Neuronal stem cell (in vitro differentiated cells): ENCODE results near the gene PLA2G4B.

Experiments
- DNase-seq: peaks from one replicate; pipeline ENCODE4 v3.0.0-alpha.2; 2013; ENCODE audit warnings: low spot score
- H2AFZ ChIP-seq: one replicate; pipeline ENCODE4 v1.6.1; 2013; ENCODE audit warnings: mild to moderate bottlenecking, low read length, inconsistent platforms
- H2AK5ac ChIP-seq: 2 replicates; pipeline ENCODE4 v1.6.1; 2013; ENCODE audit warnings: low read depth, mild to moderate bottlenecking, inconsistent platforms, low read length, moderate library complexity, mixed read lengths
- H2BK120ac ChIP-seq: 2 replicates; pipeline ENCODE4 v1.6.1; 2013; ENCODE audit warnings: low read depth, mild to moderate bottlenecking, inconsistent platforms, low read length, moderate library complexity, mixed read lengths
- H2BK12ac ChIP-seq: one replicate; pipeline ENCODE4 v1.6.1; 2013; ENCODE audit warnings: low read length, inconsistent platforms
- H2BK15ac ChIP-seq: 2 replicates; pipeline ENCODE4 v1.6.1; 2013; ENCODE audit warnings: mild to moderate bottlenecking, low read length, inconsistent platforms, mixed read lengths
- H2BK5ac ChIP-seq: one replicate; pipeline ENCODE4 v1.6.1; 2013; ENCODE audit warnings: inconsistent platforms, mild to moderate bottlenecking, low read length, moderate library complexity
- H3K14ac ChIP-seq: one replicate; pipeline ENCODE4 v1.6.1; 2013; ENCODE audit warnings: low read length, inconsistent platforms
- H3K18ac ChIP-seq: 2 replicates; pipeline ENCODE4 v1.6.1; 2013; ENCODE audit warnings: low read length, inconsistent platforms
- H3K23ac ChIP-seq: 2 replicates; pipeline ENCODE4 v1.6.1; 2013; ENCODE audit warnings: low read depth, mild to moderate bottlenecking, mixed read lengths, low read length, inconsistent platforms; ENCODE audit not compliant: poor library complexity
- H3K27ac ChIP-seq: replicated peaks from 3 replicates; pipeline ENCODE4 v1.5.1; 2013; ENCODE audit warnings: low read length, inconsistent platforms
- H3K27me3 ChIP-seq, 3 experiments: 2 replicates each; pipeline ENCODE4 v1.6.1; 2013; ENCODE audit warnings: low read length in 3 of 3, mild to moderate bottlenecking in 2 of 3, inconsistent platforms in 1 of 3, low read depth in 1 of 3, mixed read lengths in 1 of 3, moderate library complexity in 1 of 3; ENCODE audit not compliant: control insufficient read depth in 3 of 3, insufficient read depth in 3 of 3
- H3K36me3 ChIP-seq, 2 donors: replicated peaks in 1 of 2; 2 replicates each; pipeline ENCODE4 v1.6.1; 2013; ENCODE audit warnings: low read length in 2 of 2; ENCODE audit not compliant: control insufficient read depth in 2 of 2, insufficient read depth in 2 of 2
- H3K4ac ChIP-seq: 2 replicates; pipeline ENCODE4 v1.6.1; 2013; ENCODE audit warnings: inconsistent platforms, mild to moderate bottlenecking, low read length, moderate library complexity
- H3K4me1 ChIP-seq, 2 donors: 1 replicate in 1 of 2; 2 replicates in 1 of 2; pipeline ENCODE4 v1.6.1; 2013; ENCODE audit warnings: low read length in 2 of 2, low read depth in 1 of 2; ENCODE audit not compliant: control insufficient read depth in 2 of 2, insufficient read depth in 1 of 2
- H3K4me2 ChIP-seq: one replicate; pipeline ENCODE4 v1.6.1; 2013; ENCODE audit warnings: mild to moderate bottlenecking, low read length, inconsistent platforms; ENCODE audit not compliant: insufficient read depth, poor library complexity, severe bottlenecking
- H3K4me3 ChIP-seq, 2 donors: 2 replicates each; pipeline ENCODE4 v1.5.1; 2013; ENCODE audit warnings: low read length in 2 of 2, mild to moderate bottlenecking in 2 of 2, inconsistent platforms in 1 of 2, moderate library complexity in 1 of 2
- H3K79me1 ChIP-seq: one replicate; pipeline ENCODE4 v1.6.1; 2013; ENCODE audit warnings: low read depth, mild to moderate bottlenecking, inconsistent platforms, low read length, moderate library complexity
- H3K9ac ChIP-seq: one replicate; pipeline ENCODE4 v1.6.1; 2013; ENCODE audit warnings: mild to moderate bottlenecking, low read depth, low read length, inconsistent platforms; ENCODE audit not compliant: poor library complexity
- H3K9me3 ChIP-seq, 2 donors: replicated peaks in 1 of 2; 2 replicates each; pipeline versions ENCODE3 to v1.6.1; 2013; ENCODE audit warnings: low read length in 2 of 2, mild to moderate bottlenecking in 2 of 2, inconsistent platforms in 1 of 2, low read depth in 1 of 2, mixed read lengths in 1 of 2, moderate library complexity in 1 of 2; ENCODE audit not compliant: control insufficient read depth in 2 of 2, insufficient read depth in 1 of 2
- H4K8ac ChIP-seq: one replicate; pipeline ENCODE4 v1.6.1; 2013; ENCODE audit warnings: low read depth, mild to moderate bottlenecking, inconsistent platforms, low read length, moderate library complexity
- H4K91ac ChIP-seq: one replicate; pipeline ENCODE4 v1.6.1; 2013; ENCODE audit warnings: low read length, low read depth, mild to moderate bottlenecking, inconsistent platforms; ENCODE audit not compliant: poor library complexity
- whole genome bisulfite sequencing, 2 donors: extraction: QIAGEN DNeasy Blood & Tissue Kit; methylation state at CpG; one replicate each; pipeline ENCODE4 v1.1.7; 2013; ENCODE audit warnings: missing lambda C conversion rate in 2 of 2, mixed read lengths in 1 of 2; ENCODE audit not compliant: insufficient read length in 2 of 2, insufficient replicate concordance in 1 of 2; ENCODE audit errors: extremely low coverage in 2 of 2; 5-methylcytosine and 5-hydroxymethylcytosine counted together

Gene PLA2G4B

GRCh38 chr15:41795996-41796856 is 42.4 kb upstream of the PLA2G4B start:
- Histone ChIP-seq H2AFZ (no peak overlapping the region), H4K8ac (no peak overlapping the region), H2BK12ac (no peak overlapping the region), H2BK15ac (no peak overlapping the region), H2BK120ac (no peak overlapping the region), H3K4ac (no peak overlapping the region), H3K27ac (no peak overlapping the region), H3K79me1 (no peaks in the 10 kb centered on the region), H2BK5ac (no peak overlapping the region), H4K91ac (no peak overlapping the region), H3K4me2 (no peak overlapping the region), H3K4me1 (peaks cover 2 to 3% of the 10 kb centered on the region in 2 donors), H3K36me3 (peaks cover 0 to 11% of the 10 kb centered on the region in 2 donors), H3K4me3 (no peak overlapping the region), H3K14ac (no peak overlapping the region), H3K18ac (no peak overlapping the region), H3K9me3 (peaks cover 0 to 2% of the 10 kb centered on the region in 2 donors), H3K23ac (no peak overlapping the region), H3K9ac (no peak overlapping the region), H3K27me3 (no peaks in the 10 kb centered on the region), H2AK5ac (no peak overlapping the region)
- no peak for DNase-seq
- no CpG with 5 or more reads among the region's 10 CpGs for WGBS, 2 donors

GRCh38 chr15:41797201-41797944 is 41.3 kb upstream of the PLA2G4B start:
- Histone ChIP-seq H3K4me3 (no peak overlapping the region), H3K23ac (no peak overlapping the region), H2BK120ac (no peak overlapping the region), H3K36me3 (peaks cover 0 to 12% of the 10 kb centered on the region in 2 donors), H3K14ac (no peak overlapping the region), H2BK5ac (no peak overlapping the region), H3K18ac (no peak overlapping the region), H3K79me1 (no peaks in the 10 kb centered on the region), H2BK15ac (no peak overlapping the region), H3K4me2 (no peak overlapping the region), H3K4me1 (no peaks in the 10 kb centered on the region), H3K9me3 (peaks cover 0 to 7% of the 10 kb centered on the region in 2 donors), H3K9ac (no peak overlapping the region), H3K4ac (no peak overlapping the region), H4K8ac (no peak overlapping the region), H4K91ac (no peak overlapping the region), H2AFZ (no peak overlapping the region), H3K27me3 (no peaks in the 10 kb centered on the region), H2BK12ac (no peak overlapping the region), H3K27ac (no peak overlapping the region), H2AK5ac (no peak overlapping the region)
- no CpG with 5 or more reads among the region's 8 CpGs for WGBS, 2 donors
- DNase-seq: no peak

DNA sequence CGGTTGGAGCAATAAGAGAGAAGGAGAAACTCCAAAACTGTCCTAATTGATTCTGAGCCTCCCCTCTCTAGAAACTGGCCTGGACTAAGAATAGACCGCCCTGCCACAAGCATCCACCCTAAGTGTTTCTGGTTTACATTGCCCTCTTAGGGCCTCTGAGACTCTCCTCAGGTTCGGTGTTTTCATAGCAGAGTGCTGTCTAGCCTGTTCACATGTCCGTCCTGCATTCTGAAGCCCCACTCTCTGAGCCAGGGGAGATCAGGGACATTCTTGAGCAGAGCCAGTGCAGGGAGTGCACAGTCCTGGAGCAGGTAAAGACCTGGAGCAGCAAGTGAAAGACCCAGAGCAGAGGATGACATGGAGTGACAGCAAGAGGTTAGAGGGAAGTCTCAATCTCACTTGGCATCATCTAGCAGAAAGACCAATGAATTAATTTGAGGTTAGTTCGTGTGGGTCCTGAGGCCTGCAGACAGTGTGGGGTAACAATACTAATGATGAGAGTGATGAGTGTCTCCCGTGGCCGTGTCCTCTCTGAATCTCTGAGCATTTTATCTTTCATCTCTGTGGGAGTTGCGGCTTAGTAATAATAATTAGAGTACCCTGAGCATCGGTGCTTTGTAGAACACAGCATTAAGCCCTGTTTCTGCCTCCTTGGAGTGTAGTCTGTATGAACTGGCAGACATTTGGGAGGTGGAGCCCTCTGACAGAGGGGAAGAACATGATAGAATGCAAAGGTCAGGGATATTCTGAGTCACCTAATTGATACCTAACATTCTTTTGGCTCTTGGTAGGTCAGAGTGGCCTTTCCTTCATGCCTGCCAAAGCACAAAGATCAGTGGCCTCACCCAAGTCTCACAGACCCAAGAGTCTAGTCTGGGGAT is 39.8 kb upstream of the PLA2G4B start:
- no peak for DNase-seq
- H3K79me1 ChIP-seq: no peaks in the 10 kb centered on the region

More for the DNA sequence above, 39.8 kb upstream of the PLA2G4B start:
- Histone ChIP-seq H3K14ac (no peak overlapping the region), H3K23ac (no peak overlapping the region), H3K27ac (no peak overlapping the region), H4K91ac (no peak overlapping the region), H3K4me1 (no peaks in the 10 kb centered on the region), H3K9me3 (peaks cover 0 to 7% of the 10 kb centered on the region in 2 donors), H2BK12ac (no peak overlapping the region), H3K9ac (no peak overlapping the region), H2BK120ac (no peak overlapping the region), H3K36me3 (peaks cover 0 to 12% of the 10 kb centered on the region in 2 donors), H2AK5ac (no peak overlapping the region), H3K18ac (no peak overlapping the region), H2AFZ (no peak overlapping the region), H3K4ac (no peak overlapping the region), H2BK5ac (no peak overlapping the region), H3K4me2 (no peak overlapping the region), H4K8ac (no peak overlapping the region), H3K4me3 (no peak overlapping the region), H3K27me3 (no peaks in the 10 kb centered on the region), H2BK15ac (no peak overlapping the region)
- WGBS, 2 donors: no CpG with 5 or more reads among the region's 9 CpGs
